ENCODE results near the gene C8A. TPM values are rescaled to one million over a fixed set of nuclear protein-coding genes. Genes with fewer than 3 reads are reported as not detected.

Gene C8A
- total and polyA plus RNA-seq, 2 of the 8 experiments (the other 6 are each of a cell fraction or from before 2014, with no cell fraction given), result not detected

DNA sequence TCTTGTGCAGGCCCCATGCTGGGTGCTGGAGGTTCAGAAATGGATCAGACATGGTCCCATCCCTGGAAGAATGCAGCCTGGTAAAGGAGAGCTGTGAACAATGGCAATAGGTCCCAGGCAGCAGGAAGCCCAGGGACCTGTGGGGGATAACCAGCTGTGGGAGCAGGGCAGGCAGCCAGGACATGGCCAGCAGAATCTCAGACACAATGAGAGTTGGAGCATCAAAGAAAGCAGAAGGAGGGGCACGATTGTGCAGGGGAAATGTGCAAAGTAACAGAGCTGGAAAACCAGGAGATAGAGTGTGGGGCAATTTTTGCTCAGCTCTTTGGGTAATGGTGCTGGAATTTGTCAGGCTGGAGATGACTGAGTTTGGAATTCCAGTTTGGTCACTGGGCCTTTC, 66.9 kb downstream of the C8A start (continued):
- TF ChIP-seq, protein P1, sequence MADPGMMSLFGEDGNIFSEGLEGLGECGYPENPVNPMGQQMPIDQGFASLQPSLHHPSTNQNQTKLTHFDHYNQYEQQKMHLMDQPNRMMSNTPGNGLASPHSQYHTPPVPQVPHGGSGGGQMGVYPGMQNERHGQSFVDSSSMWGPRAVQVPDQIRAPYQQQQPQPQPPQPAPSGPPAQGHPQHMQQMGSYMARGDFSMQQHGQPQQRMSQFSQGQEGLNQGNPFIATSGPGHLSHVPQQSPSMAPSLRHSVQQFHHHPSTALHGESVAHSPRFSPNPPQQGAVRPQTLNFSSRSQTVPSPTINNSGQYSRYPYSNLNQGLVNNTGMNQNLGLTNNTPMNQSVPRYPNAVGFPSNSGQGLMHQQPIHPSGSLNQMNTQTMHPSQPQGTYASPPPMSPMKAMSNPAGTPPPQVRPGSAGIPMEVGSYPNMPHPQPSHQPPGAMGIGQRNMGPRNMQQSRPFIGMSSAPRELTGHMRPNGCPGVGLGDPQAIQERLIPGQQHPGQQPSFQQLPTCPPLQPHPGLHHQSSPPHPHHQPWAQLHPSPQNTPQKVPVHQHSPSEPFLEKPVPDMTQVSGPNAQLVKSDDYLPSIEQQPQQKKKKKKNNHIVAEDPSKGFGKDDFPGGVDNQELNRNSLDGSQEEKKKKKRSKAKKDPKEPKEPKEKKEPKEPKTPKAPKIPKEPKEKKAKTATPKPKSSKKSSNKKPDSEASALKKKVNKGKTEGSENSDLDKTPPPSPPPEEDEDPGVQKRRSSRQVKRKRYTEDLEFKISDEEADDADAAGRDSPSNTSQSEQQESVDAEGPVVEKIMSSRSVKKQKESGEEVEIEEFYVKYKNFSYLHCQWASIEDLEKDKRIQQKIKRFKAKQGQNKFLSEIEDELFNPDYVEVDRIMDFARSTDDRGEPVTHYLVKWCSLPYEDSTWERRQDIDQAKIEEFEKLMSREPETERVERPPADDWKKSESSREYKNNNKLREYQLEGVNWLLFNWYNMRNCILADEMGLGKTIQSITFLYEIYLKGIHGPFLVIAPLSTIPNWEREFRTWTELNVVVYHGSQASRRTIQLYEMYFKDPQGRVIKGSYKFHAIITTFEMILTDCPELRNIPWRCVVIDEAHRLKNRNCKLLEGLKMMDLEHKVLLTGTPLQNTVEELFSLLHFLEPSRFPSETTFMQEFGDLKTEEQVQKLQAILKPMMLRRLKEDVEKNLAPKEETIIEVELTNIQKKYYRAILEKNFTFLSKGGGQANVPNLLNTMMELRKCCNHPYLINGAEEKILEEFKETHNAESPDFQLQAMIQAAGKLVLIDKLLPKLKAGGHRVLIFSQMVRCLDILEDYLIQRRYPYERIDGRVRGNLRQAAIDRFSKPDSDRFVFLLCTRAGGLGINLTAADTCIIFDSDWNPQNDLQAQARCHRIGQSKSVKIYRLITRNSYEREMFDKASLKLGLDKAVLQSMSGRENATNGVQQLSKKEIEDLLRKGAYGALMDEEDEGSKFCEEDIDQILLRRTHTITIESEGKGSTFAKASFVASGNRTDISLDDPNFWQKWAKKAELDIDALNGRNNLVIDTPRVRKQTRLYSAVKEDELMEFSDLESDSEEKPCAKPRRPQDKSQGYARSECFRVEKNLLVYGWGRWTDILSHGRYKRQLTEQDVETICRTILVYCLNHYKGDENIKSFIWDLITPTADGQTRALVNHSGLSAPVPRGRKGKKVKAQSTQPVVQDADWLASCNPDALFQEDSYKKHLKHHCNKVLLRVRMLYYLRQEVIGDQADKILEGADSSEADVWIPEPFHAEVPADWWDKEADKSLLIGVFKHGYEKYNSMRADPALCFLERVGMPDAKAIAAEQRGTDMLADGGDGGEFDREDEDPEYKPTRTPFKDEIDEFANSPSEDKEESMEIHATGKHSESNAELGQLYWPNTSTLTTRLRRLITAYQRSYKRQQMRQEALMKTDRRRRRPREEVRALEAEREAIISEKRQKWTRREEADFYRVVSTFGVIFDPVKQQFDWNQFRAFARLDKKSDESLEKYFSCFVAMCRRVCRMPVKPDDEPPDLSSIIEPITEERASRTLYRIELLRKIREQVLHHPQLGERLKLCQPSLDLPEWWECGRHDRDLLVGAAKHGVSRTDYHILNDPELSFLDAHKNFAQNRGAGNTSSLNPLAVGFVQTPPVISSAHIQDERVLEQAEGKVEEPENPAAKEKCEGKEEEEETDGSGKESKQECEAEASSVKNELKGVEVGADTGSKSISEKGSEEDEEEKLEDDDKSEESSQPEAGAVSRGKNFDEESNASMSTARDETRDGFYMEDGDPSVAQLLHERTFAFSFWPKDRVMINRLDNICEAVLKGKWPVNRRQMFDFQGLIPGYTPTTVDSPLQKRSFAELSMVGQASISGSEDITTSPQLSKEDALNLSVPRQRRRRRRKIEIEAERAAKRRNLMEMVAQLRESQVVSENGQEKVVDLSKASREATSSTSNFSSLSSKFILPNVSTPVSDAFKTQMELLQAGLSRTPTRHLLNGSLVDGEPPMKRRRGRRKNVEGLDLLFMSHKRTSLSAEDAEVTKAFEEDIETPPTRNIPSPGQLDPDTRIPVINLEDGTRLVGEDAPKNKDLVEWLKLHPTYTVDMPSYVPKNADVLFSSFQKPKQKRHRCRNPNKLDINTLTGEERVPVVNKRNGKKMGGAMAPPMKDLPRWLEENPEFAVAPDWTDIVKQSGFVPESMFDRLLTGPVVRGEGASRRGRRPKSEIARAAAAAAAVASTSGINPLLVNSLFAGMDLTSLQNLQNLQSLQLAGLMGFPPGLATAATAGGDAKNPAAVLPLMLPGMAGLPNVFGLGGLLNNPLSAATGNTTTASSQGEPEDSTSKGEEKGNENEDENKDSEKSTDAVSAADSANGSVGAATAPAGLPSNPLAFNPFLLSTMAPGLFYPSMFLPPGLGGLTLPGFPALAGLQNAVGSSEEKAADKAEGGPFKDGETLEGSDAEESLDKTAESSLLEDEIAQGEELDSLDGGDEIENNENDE (IDR thresholded peaks at IDR 0.05; ENCODE audit: insufficient replicate concordance, low read length), result no peak
- no peak for TF ChIP-seq CBX5 (IDR thresholded peaks at IDR 0.05; ENCODE audit: low read depth, low read length)
- no peak for TF ChIP-seq CEBPB (IDR thresholded peaks at IDR 0.05; ENCODE audit: low read depth, low read length)
- TF ChIP-seq HDAC2 (IDR thresholded peaks at IDR 0.05; ENCODE audit: borderline replicate concordance in 1 of 2, low read depth in 2 of 2, low read length in 2 of 2), result no peak
- TF ChIP-seq, protein P2, sequence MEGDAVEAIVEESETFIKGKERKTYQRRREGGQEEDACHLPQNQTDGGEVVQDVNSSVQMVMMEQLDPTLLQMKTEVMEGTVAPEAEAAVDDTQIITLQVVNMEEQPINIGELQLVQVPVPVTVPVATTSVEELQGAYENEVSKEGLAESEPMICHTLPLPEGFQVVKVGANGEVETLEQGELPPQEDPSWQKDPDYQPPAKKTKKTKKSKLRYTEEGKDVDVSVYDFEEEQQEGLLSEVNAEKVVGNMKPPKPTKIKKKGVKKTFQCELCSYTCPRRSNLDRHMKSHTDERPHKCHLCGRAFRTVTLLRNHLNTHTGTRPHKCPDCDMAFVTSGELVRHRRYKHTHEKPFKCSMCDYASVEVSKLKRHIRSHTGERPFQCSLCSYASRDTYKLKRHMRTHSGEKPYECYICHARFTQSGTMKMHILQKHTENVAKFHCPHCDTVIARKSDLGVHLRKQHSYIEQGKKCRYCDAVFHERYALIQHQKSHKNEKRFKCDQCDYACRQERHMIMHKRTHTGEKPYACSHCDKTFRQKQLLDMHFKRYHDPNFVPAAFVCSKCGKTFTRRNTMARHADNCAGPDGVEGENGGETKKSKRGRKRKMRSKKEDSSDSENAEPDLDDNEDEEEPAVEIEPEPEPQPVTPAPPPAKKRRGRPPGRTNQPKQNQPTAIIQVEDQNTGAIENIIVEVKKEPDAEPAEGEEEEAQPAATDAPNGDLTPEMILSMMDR (IDR thresholded peaks at IDR 0.05; ENCODE audit: control extremely low read depth in 1 of 3, insufficient read depth in 1 of 3, low read depth in 1 of 3, low read length in 3 of 3), result no peak
- TF ChIP-seq TBP (IDR thresholded peaks at IDR 0.05; ENCODE audit: low read depth, low read length), result no peak

Data from H1 (cell line).